HFF-Myc (cell line): ENCODE data around the gene NXNL1.
"Not testable (repeated sequence)": the region's sequence is repeated elsewhere in the genome, so short reads cannot be mapped to it uniquely, and the experiment has no call there.

Experiments used
- DNase-seq: peaks from one replicate; pipeline ENCODE4 v3.0.0-alpha.2; 2011; ENCODE audit warnings: low read depth; ENCODE audit errors: extremely low read depth
- H3K4me3 ChIP-seq: replicated peaks from 2 replicates; pipeline ENCODE4 v1.5.1; 2011; ENCODE audit warnings: low read depth, mild to moderate bottlenecking, control low read depth, low read length
- CTCF ChIP-seq: IDR thresholded peaks from 2 replicates; pipeline ENCODE4 v1.5.1; 2012; ENCODE audit warnings: mild to moderate bottlenecking, low read depth, low read length, control low read depth; ENCODE audit errors: missing control alignments

Gene NXNL1

GRCh38 chr19:17484520-17485185 lies 23.9 kb upstream of the NXNL1 start:
- DNase-seq, result no peak
- no peak for TF ChIP-seq CTCF

GRCh38 chr19:17483605-17484002 lies 22.9 kb upstream of the NXNL1 start:
- DNase-seq, result no peak
- no peak for TF ChIP-seq CTCF

More at GRCh38 chr19:17484520-17485185, 23.9 kb upstream of the NXNL1 start:
- no peak overlapping the region for H3K4me3 ChIP-seq

GRCh38 chr19:17482877-17483604 lies 22.3 kb upstream of the NXNL1 start:
- no peak for DNase-seq
- TF ChIP-seq CTCF, result no peak
- H3K4me3 ChIP-seq, result no peak overlapping the region

More at GRCh38 chr19:17483605-17484002, 22.9 kb upstream of the NXNL1 start:
- no peak overlapping the region for H3K4me3 ChIP-seq

GRCh38 chr19:17481986-17482385 lies 21.3 kb upstream of the NXNL1 start:
- no peak for DNase-seq
- no peak overlapping the region for H3K4me3 ChIP-seq
- TF ChIP-seq CTCF, result no peak

- H3K4me3 ChIP-seq, result no peak overlapping the region
- no peak for DNase-seq
- TF ChIP-seq CTCF, result no peak
Measured at GRCh38 chr19:17479325-17479791, 18.6 kb upstream of the NXNL1 start.

GRCh38 chr19:17475541-17476115 lies 14.9 kb upstream of the NXNL1 start:
- H3K4me3 ChIP-seq, result no peak overlapping the region
- no peak for DNase-seq
- TF ChIP-seq CTCF, result no peak

GRCh38 chr19:17475011-17475540 lies 14.3 kb upstream of the NXNL1 start:
- not testable (repeated sequence) for H3K4me3 ChIP-seq, DNase-seq
